HEK293T (cell line): Measurements from ENCODE around the gene IRAK1BP1.

Source experiments
- BHLHE40 ChIP-seq: fragments of 450-650 bp; IDR thresholded peaks from 2 replicates; pipeline ENCODE4 v1.6.1; 2016; ENCODE audit warnings: mild to moderate bottlenecking, moderate library complexity, borderline replicate concordance
- ELF4 ChIP-seq: fragments of 450-650 bp; IDR thresholded peaks from 2 replicates; pipeline ENCODE4 v1.6.1; 2017; ENCODE audit warnings: antibody characterized with exemption
- FOXA1 ChIP-seq: fragments of 450-650 bp; IDR thresholded peaks from 2 replicates; pipeline ENCODE4 v1.6.1; 2016; ENCODE audit warnings: mild to moderate bottlenecking
- FOXM1 ChIP-seq: fragments of 450-650 bp; IDR thresholded peaks from 2 replicates; pipeline ENCODE4 v1.6.1; 2017; ENCODE audit warnings: mild to moderate bottlenecking, borderline replicate concordance
- NFRKB ChIP-seq: fragments of 450-650 bp; IDR thresholded peaks from 2 replicates; pipeline ENCODE4 v1.6.1; 2016; ENCODE audit warnings: mild to moderate bottlenecking, moderate library complexity
- TF ChIP-seq, protein P1 (sequence below): fragments of 450-650 bp; IDR thresholded peaks from 2 replicates; pipeline ENCODE4 v1.6.1; 2016

DNA sequence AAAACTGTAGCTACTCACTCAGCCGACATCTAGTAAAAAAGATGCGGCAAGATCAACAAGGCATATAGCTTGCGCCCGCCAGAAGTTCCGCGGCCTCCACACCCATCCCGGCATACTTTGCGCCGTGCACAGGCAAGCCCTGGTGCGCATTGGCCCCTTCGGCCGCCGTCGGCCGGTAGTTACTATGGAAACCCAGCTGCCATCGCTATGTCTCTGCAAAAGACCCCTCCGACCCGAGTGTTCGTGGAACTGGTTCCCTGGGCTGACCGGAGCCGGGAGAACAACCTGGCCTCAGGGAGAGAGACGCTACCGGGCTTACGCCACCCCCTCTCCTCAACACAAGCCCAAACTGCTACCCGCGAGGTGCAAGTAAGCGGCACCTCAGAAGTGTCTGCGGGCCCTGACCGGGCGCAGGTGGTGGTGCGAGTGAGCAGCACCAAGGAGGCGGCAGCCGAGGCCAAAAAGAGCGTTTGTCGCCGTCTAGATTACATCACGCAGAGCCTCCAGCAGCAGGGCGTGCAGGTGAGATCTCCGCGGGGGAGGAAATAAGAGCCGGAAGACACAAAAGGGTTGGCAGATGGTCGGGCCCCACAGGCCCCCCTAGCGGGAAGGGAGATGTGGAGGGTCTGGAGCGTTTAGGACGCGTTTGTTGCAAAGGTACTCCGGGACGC, at the start of gene IRAK1BP1:
- TF ChIP-seq FOXA1 (no peak), FOXM1 (no peak; the same call in 1 of the 2 replicates), BHLHE40 (no peak), NFRKB (no peak), ELF4 (no peak)
- TF ChIP-seq, protein P1, sequence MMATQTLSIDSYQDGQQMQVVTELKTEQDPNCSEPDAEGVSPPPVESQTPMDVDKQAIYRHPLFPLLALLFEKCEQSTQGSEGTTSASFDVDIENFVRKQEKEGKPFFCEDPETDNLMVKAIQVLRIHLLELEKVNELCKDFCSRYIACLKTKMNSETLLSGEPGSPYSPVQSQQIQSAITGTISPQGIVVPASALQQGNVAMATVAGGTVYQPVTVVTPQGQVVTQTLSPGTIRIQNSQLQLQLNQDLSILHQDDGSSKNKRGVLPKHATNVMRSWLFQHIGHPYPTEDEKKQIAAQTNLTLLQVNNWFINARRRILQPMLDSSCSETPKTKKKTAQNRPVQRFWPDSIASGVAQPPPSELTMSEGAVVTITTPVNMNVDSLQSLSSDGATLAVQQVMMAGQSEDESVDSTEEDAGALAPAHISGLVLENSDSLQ = no peak
